AG04449 (cell line): Measurements from ENCODE around the gene TRIM33.
"Not testable (repeated sequence)": the region's sequence is repeated elsewhere in the genome, so short reads cannot be mapped to it uniquely, and the experiment has no call there.

ENCODE experiments used
- CTCF ChIA-PET: fragments of 350-600 bp; formaldehyde crosslinking; extraction: SDS; loops from one replicate; lab custom pipeline; 2021; ENCODE audit warnings: antibody characterized with exemption; lab: Yijun Ruan, JAX
- POLR2A ChIA-PET: fragments of 400-600, 350-600 bp; formaldehyde crosslinking; extraction: SDS; loops from one replicate; lab custom pipeline; 2020; ENCODE audit warnings: antibody characterized with exemption, inconsistent platforms; lab: Yijun Ruan, JAX
- DNase-seq: peaks from one replicate; pipeline ENCODE4 v3.0.0-alpha.2; 2010; ENCODE audit warnings: low read depth, low spot score
- H3K4me3 ChIP-seq: 2 replicates; pipeline ENCODE4 v1.5.1; 2011; ENCODE audit warnings: low read depth, mild to moderate bottlenecking, control low read depth, low read length
- CTCF ChIP-seq: IDR thresholded peaks from one replicate; pipeline ENCODE4 v1.5.1; 2011; ENCODE audit warnings: mild to moderate bottlenecking, moderate library complexity, low read length, control low read depth, inconsistent platforms; ENCODE audit not compliant: insufficient read depth; ENCODE audit errors: missing control alignments

TRIM33 gene

GRCh38 chr1:114368560-114369255 lies 142.3 kb downstream of the TRIM33 start:
- H3K4me3 ChIP-seq, result no peak overlapping the region
- ChIA-PET POLR2A (no interaction called here), CTCF (interaction anchor here (0.7 to 1.1 kb wide), 2 partner anchors 22 to 85 kb away, joined by 3 to 5 read pairs; no protein-coding TSS in a partner anchor)
- no peak for TF ChIP-seq CTCF
- no peak for DNase-seq

- TF ChIP-seq CTCF, result no peak
- POLR2A ChIA-PET, result no interaction called here
- CTCF ChIA-PET, result no interaction called here
Observed at GRCh38 chr1:114367810-114368209, 143.2 kb downstream of the TRIM33 start.

GRCh38 chr1:114363230-114363629 lies 147.8 kb downstream of the TRIM33 start:
- DNase-seq, H3K4me3 ChIP-seq, POLR2A ChIA-PET: not testable (repeated sequence)
- CTCF ChIA-PET, result interaction anchor here (0.6 to 4.1 kb wide), 2 partner anchors 16 to 44 kb away, joined by 3 to 31 read pairs; no protein-coding TSS in a partner anchor

More at GRCh38 chr1:114367810-114368209, 143.2 kb downstream of the TRIM33 start:
- no peak overlapping the region for H3K4me3 ChIP-seq
- DNase-seq, result no peak

GRCh38 chr1:114359791-114360190 lies 151.2 kb downstream of the TRIM33 start:
- ChIA-PET CTCF (interaction anchor here (2.2 kb wide), 1 partner anchor 13 kb away, joined by 18 read pairs; no protein-coding TSS in a partner anchor), POLR2A (no interaction called here)
- DNase-seq, result no peak
- no peak for TF ChIP-seq CTCF
- no peak overlapping the region for H3K4me3 ChIP-seq

- no peak for TF ChIP-seq CTCF
- no peak for DNase-seq
- ChIA-PET POLR2A (no interaction called here), CTCF (interaction anchor here (1.3 to 1.8 kb wide), 2 partner anchors 8 to 10 kb away, joined by 5 read pairs; no protein-coding TSS in a partner anchor)
- no peak overlapping the region for H3K4me3 ChIP-seq
Observed at GRCh38 chr1:114355240-114355639, 155.8 kb downstream of the TRIM33 start.

GRCh38 chr1:114353262-114353661 lies 157.7 kb downstream of the TRIM33 start:
- ChIA-PET CTCF (interaction anchor here (0.8 to 1.8 kb wide), 8 partner anchors 8 to 379 kb away, joined by 3 to 6 read pairs (median 4); partner anchors contain the start of gene OLFML3), POLR2A (no interaction called here)
- no peak overlapping the region for H3K4me3 ChIP-seq

More at GRCh38 chr1:114353262-114353661, 157.7 kb downstream of the TRIM33 start:
- TF ChIP-seq CTCF, result no peak
- DNase-seq, result peak; percentile 36
